HepG2 (cell line): ENCODE results near the gene ARIH2. TPM values are rescaled to one million over a fixed set of nuclear protein-coding genes. Genes with fewer than 3 reads are reported as not detected.

ENCODE experiments used
- ATAD3A ChIP-seq: sonication (generic); formaldehyde crosslinking; IDR thresholded peaks from 2 replicates; pipeline ENCODE4 v1.4.0; 2020; ENCODE audit warnings: missing genetic modification reagents
- CHD4 ChIP-seq: fragments of 200-600 bp; sonication (generic); IDR thresholded peaks from 2 replicates; pipeline ENCODE4 v1.7.0; 2017; ENCODE audit warnings: mild to moderate bottlenecking, low read length, borderline replicate concordance
- DPF2 ChIP-seq: sonication (generic); formaldehyde crosslinking; IDR thresholded peaks from 2 replicates; pipeline ENCODE4 v1.4.0; 2020; ENCODE audit warnings: mild to moderate bottlenecking, low read depth, missing genetic modification reagents, borderline replicate concordance
- ETS1 ChIP-seq: sonication (generic); formaldehyde crosslinking; IDR thresholded peaks from 2 replicates; pipeline ENCODE4 v1.4.0; 2020; ENCODE audit warnings: missing genetic modification reagents
- FOSL1 ChIP-seq: sonication (generic); formaldehyde crosslinking; IDR thresholded peaks from 2 replicates; pipeline ENCODE4 v1.9.0; 2021; ENCODE audit warnings: missing genetic modification reagents, borderline replicate concordance
- FOXJ3 ChIP-seq: sonication (generic); formaldehyde crosslinking; IDR thresholded peaks from 2 replicates; pipeline ENCODE4 v1.4.0; 2020; ENCODE audit warnings: missing genetic modification reagents, mild to moderate bottlenecking, borderline replicate concordance
- IKZF1 ChIP-seq: fragments of 450-650 bp; IDR thresholded peaks from 2 replicates; pipeline ENCODE4 v1.7.1; 2016
- JARID2 ChIP-seq: sonication (generic); formaldehyde crosslinking; IDR thresholded peaks from 2 replicates; pipeline ENCODE4 v1.8.1; 2023; ENCODE audit warnings: missing genetic modification reagents, inconsistent platforms; ENCODE audit not compliant: insufficient replicate concordance
- KDM3A ChIP-seq: IDR thresholded peaks from 2 replicates; pipeline ENCODE4 v1.6.1; 2018; ENCODE audit warnings: low read depth, missing compliant biosample characterization
- MEIS1 ChIP-seq: sonication (generic); formaldehyde crosslinking; IDR thresholded peaks from 2 replicates; pipeline ENCODE4 v1.9.0; 2021; ENCODE audit warnings: mild to moderate bottlenecking, missing genetic modification reagents, moderate library complexity, borderline replicate concordance
- MIER3 ChIP-seq: IDR thresholded peaks from 2 replicates; pipeline ENCODE4 v1.6.1; 2016; ENCODE audit warnings: missing compliant biosample characterization, borderline replicate concordance
- NKX3-1 ChIP-seq: sonication (generic); formaldehyde crosslinking; IDR thresholded peaks from 2 replicates; pipeline ENCODE4 v1.5.0; 2020; ENCODE audit warnings: missing genetic modification reagents
- RAD51 ChIP-seq: fragments of 450-650 bp; IDR thresholded peaks from 2 replicates; pipeline ENCODE4 v1.6.1; 2016; ENCODE audit warnings: borderline replicate concordance
- RBM22 ChIP-seq: fragments of 200-400 bp; formaldehyde crosslinking; optimal IDR thresholded peaks from 2 replicates; pipeline ENCODE3; 2017; ENCODE audit warnings: mild to moderate bottlenecking, low read length, moderate library complexity
- RBM39 ChIP-seq: fragments of 200-400 bp; formaldehyde crosslinking; IDR thresholded peaks from one replicate; pipeline ENCODE4 v1.6.1; 2018; ENCODE audit warnings: antibody characterized with exemption, mild to moderate bottlenecking, low read depth, low read length; ENCODE audit not compliant: poor library complexity, severe bottlenecking
- RFX3 ChIP-seq: IDR thresholded peaks from 2 replicates; pipeline ENCODE4 v1.6.1; 2016; ENCODE audit warnings: missing biosample characterization, missing genetic modification reagents
- TBX2 ChIP-seq: sonication (generic); formaldehyde crosslinking; IDR thresholded peaks from 2 replicates; pipeline ENCODE4 v1.5.0; 2020; ENCODE audit warnings: missing genetic modification reagents, mild to moderate bottlenecking, borderline replicate concordance
- ZNF225 ChIP-seq: sonication (generic); formaldehyde crosslinking; IDR thresholded peaks from 2 replicates; pipeline ENCODE4 v1.4.0; 2020; ENCODE audit warnings: mild to moderate bottlenecking, missing genetic modification reagents
- ZNF230 ChIP-seq: sonication (generic); formaldehyde crosslinking; IDR thresholded peaks from 2 replicates; pipeline ENCODE4 v1.4.0; 2020; ENCODE audit warnings: mild to moderate bottlenecking, missing genetic modification reagents
- ZNF234 ChIP-seq: sonication (generic); formaldehyde crosslinking; conservative IDR thresholded peaks from 2 replicates; pipeline ENCODE4 v1.5.1; 2020; ENCODE audit warnings: mild to moderate bottlenecking, missing genetic modification reagents
- ZNF274 ChIP-seq: sonication (generic); formaldehyde crosslinking; IDR thresholded peaks from 2 replicates; pipeline ENCODE4 v1.5.1; 2020; ENCODE audit warnings: mild to moderate bottlenecking, missing genetic modification reagents
- ZNF597 ChIP-seq: sonication (generic); formaldehyde crosslinking; IDR thresholded peaks from 2 replicates; pipeline ENCODE4 v1.5.0; 2020; ENCODE audit warnings: missing genetic modification reagents
- ZNF746 ChIP-seq: sonication (generic); formaldehyde crosslinking; IDR thresholded peaks from 2 replicates; pipeline ENCODE4 v1.8.0; 2022; ENCODE audit warnings: mild to moderate bottlenecking, missing genetic modification reagents
- polyA plus RNA-seq, 8 experiments: library from polyadenylated mRNA; depleted of rRNA in 3 of 8; stranded (reverse) in 7 of 8; unstranded in 1 of 8; fragments of >200 nt; fragmentation: Illumina TruSeq in 4 of 8; extraction: Trizol in 4 of 8; gene quantifications; 2 replicates each; pipeline versions ENCODE4 v1.2.1 to v1.2.3, GENCODE V29; 2011 to 2016; ENCODE audit warnings: low read depth in 4 of 8, missing spikeins in 1 of 8, mixed read lengths in 1 of 8; ENCODE audit not compliant: insufficient read depth in 1 of 8
- total RNA-seq, 5 experiments: library from RNA; depleted of rRNA; stranded (reverse); fragments of >200 nt; fragmentation: Illumina TruSeq; extraction: Trizol; gene quantifications; 2 replicates each; pipeline ENCODE4 v1.2.3, GENCODE V29; 2016; ENCODE audit warnings: low read depth in 1 of 5
- TF ChIP-seq, protein P1 (sequence below): sonication (generic); formaldehyde crosslinking; IDR thresholded peaks from 2 replicates; pipeline ENCODE4 v1.5.1; 2020; ENCODE audit warnings: mild to moderate bottlenecking, missing genetic modification reagents, borderline replicate concordance
- TF ChIP-seq, protein P2 (sequence below): sonication (generic); formaldehyde crosslinking; IDR thresholded peaks from 2 replicates; pipeline ENCODE4 v1.5.0; 2020; ENCODE audit warnings: mild to moderate bottlenecking, missing genetic modification reagents

ARIH2 gene
- total and polyA plus RNA-seq, 2 of the 13 experiments (the other 11 are each of a cell fraction or from before 2014, with no cell fraction given), result 64.8 to 83.3 TPM

GRCh38 chr3:49017971-49018706, 99.5 kb downstream of the ARIH2 start, which contains the start of gene DALRD3 (continued):
- TF ChIP-seq ZNF597 (CRISPR knock-in tag), result no peak
- TF ChIP-seq MEIS1, result peak; percentile 88
- no peak for TF ChIP-seq FOXJ3 (CRISPR knock-in tag)
- TF ChIP-seq FOSL1 (CRISPR knock-in tag), result no peak
- no peak for TF ChIP-seq JARID2 (CRISPR knock-in tag)
- peak; percentile 59 for TF ChIP-seq ZNF230 (CRISPR knock-in tag)
- TF ChIP-seq TBX2 (CRISPR knock-in tag), result peak; percentile 87
- no peak for TF ChIP-seq MIER3 (CRISPR knock-in tag)
- TF ChIP-seq, protein P1, sequence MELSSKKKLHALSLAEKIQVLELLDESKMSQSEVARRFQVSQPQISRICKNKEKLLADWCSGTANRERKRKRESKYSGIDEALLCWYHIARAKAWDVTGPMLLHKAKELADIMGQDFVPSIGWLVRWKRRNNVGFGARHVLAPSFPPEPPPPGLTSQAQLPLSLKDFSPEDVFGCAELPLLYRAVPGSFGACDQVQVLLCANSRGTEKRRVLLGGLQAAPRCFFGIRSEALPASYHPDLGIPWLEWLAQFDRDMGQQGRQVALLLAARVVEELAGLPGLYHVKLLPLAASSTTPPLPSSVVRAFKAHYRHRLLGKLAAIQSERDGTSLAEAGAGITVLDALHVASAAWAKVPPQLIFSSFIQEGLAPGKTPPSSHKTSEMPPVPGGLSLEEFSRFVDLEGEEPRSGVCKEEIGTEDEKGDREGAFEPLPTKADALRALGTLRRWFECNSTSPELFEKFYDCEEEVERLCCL (CRISPR knock-in tag), result peak; percentile 45; the same call in 1 of the 2 replicates
- no peak for TF ChIP-seq ZNF274 (CRISPR knock-in tag)
- TF ChIP-seq ZNF234, result no peak
- no peak for TF ChIP-seq ETS1 (CRISPR knock-in tag)
- TF ChIP-seq IKZF1, result no peak
- peak; percentile 88 for TF ChIP-seq RFX3 (CRISPR knock-in tag)
- no peak for TF ChIP-seq CHD4
- no peak for TF ChIP-seq ATAD3A (CRISPR knock-in tag)
- no peak for TF ChIP-seq ZNF746 (CRISPR knock-in tag)
- TF ChIP-seq RBM39, result no peak
- no peak for TF ChIP-seq KDM3A (CRISPR knock-in tag)
- TF ChIP-seq, protein P2, sequence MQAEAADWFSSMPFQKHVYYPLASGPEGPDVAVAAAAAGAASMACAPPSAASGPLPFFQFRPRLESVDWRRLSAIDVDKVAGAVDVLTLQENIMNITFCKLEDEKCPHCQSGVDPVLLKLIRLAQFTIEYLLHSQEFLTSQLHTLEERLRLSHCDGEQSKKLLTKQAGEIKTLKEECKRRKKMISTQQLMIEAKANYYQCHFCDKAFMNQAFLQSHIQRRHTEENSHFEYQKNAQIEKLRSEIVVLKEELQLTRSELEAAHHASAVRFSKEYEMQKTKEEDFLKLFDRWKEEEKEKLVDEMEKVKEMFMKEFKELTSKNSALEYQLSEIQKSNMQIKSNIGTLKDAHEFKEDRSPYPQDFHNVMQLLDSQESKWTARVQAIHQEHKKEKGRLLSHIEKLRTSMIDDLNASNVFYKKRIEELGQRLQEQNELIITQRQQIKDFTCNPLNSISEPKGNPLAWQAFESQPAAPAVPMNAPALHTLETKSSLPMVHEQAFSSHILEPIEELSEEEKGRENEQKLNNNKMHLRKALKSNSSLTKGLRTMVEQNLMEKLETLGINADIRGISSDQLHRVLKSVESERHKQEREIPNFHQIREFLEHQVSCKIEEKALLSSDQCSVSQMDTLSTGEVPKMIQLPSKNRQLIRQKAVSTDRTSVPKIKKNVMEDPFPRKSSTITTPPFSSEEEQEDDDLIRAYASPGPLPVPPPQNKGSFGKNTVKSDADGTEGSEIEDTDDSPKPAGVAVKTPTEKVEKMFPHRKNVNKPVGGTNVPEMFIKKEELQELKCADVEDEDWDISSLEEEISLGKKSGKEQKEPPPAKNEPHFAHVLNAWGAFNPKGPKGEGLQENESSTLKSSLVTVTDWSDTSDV, result 0 out of 2 replicates have a peak, but pooled peaks have one; percentile 4
- TF ChIP-seq RAD51, result no peak
- no peak; the same call in 1 of the 2 replicates for TF ChIP-seq ZNF225
- TF ChIP-seq RBM22, result peak; percentile 82
- TF ChIP-seq DPF2 (CRISPR knock-in tag), result peak; percentile 39; the same call in 1 of the 2 replicates
- TF ChIP-seq NKX3-1 (CRISPR knock-in tag), result 0 out of 2 replicates have a peak, but pooled peaks have one; percentile 41
